Fibroblast of pulmonary artery (primary cell): ENCODE measurements around the gene PDLIM3.
A peak's percentile ranks its signal among the peaks of the same experiment; 100 is the strongest.
"Not testable (repeated sequence)": the region's sequence is repeated elsewhere in the genome, so short reads cannot be mapped to it uniquely, and the experiment has no call there.

Experiments used
- DNase-seq: peaks from one replicate; pipeline ENCODE4 v3.0.0-alpha.2; 2010; ENCODE audit warnings: low read depth
- H3K4me3 ChIP-seq: replicated peaks from 2 replicates; pipeline ENCODE4 v1.5.1; 2011; ENCODE audit warnings: low read depth, mild to moderate bottlenecking, control low read depth, low read length, moderate library complexity
- CTCF ChIP-seq: IDR thresholded peaks from 2 replicates; pipeline ENCODE4 v1.5.1; 2011; ENCODE audit warnings: mild to moderate bottlenecking, control low read depth, low read length, inconsistent platforms; ENCODE audit errors: missing control alignments

PDLIM3 gene

DNA sequence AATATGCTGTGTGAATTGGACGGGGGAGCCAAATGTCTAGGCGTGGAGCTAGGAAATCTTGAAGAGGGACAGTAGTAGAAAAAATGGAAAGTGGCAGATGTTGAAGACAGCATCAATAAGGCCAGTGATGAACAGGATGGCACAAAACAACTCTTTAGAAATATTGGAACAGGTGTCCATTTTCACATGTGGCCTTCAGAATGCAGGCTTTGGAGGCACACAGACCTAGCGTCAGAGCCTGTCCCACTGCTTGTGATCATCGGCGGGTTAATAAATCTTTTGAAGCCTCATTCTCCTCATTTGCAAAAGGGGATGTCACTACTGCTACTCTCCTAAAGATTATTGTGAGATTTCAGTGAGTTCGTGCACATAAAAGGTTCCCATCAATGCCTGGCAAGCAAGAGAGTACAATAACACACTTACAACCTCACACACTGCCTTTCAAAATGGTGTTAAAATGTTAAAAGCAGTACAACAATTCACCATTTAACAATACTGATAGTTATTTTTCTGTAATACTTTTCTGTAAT, 2.4 kb downstream of the PDLIM3 start:
- peak overlapping the region; percentile 86 for H3K4me3 ChIP-seq
- no peak for TF ChIP-seq CTCF
- DNase-seq = peak; percentile 49

- DNase-seq = peak; percentile 84
- TF ChIP-seq CTCF = no peak
- peak overlapping the region; percentile 86 for H3K4me3 ChIP-seq
Observed at GRCh38 chr4:185532293-185532692, 3.0 kb downstream of the PDLIM3 start.

DNA sequence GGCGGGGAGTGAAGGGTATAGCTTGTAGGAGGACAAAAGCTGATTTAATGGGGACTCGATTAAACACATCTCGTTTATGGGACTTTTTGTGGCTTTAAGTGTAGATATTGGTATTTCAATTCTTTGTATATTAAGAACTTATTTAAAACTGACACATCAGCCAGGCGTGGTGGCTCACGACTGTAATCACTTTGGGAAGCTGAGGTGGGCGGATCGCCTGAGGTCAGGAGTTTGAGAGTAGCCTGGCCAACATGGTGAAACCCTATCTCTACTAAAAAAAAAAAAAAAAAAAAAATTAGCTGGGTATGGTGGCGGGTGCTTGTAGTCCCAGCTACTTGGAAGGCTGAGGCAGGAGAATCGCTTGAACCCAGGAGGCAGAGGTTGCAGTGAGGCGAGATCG, 3.7 kb downstream of the PDLIM3 start:
- not testable (repeated sequence) for DNase-seq, H3K4me3 ChIP-seq

GRCh38 chr4:185529413-185529812, 5.9 kb downstream of the PDLIM3 start:
- no peak for TF ChIP-seq CTCF
- H3K4me3 ChIP-seq = no peak overlapping the region
- DNase-seq = no peak

GRCh38 chr4:185524888-185525863, 10.1 kb downstream of the PDLIM3 start:
- DNase-seq = peak; percentile 67
- no peak for TF ChIP-seq CTCF

DNA sequence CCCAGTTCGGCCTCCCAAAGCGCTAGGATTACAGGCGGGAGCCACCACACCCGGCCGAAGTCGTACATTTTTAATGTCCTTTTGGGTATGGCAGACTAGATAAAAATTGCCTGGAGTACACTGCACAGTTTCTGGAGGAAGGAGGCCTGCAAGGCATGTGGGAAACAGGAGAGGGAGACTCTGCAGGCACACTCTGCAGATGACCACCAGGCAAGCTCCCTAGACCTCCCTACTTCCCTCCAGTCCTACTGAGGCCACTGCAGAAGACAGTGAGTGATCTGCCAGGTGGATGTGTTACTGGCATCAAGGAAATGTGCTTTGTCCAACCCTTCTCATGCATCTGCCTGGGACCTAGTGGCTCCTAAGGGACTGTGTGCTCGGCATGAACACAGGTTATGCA, 11.4 kb downstream of the PDLIM3 start:
- no peak overlapping the region for H3K4me3 ChIP-seq
- TF ChIP-seq CTCF = no peak
- DNase-seq = no peak

More at GRCh38 chr4:185524888-185525863, 10.1 kb downstream of the PDLIM3 start:
- no peak overlapping the region for H3K4me3 ChIP-seq

GRCh38 chr4:185522451-185522850, 12.9 kb downstream of the PDLIM3 start:
- no peak for TF ChIP-seq CTCF
- no peak for DNase-seq
- no peak overlapping the region for H3K4me3 ChIP-seq
